ENCODE data around the gene TLR9.

- TF ChIP-seq CTCF (IDR thresholded peaks at IDR 0.05) (no peak), POLR2A (IDR thresholded peaks at IDR 0.05) (no peak)
Measured at GRCh38 chr3:52253314-52254304, 28.2 kb upstream of the TLR9 start.
